ENCODE results near the gene PIK3R5. TPM values are rescaled to one million over a fixed set of nuclear protein-coding genes. Genes with fewer than 3 reads are reported as not detected.

The PIK3R5 gene
- total RNA-seq, 1 donor from 2014 or later = 0.30 TPM

GRCh38 chr17:8830141-8830540, 135.4 kb downstream of the PIK3R5 start:
- Histone ChIP-seq H3K9ac (ENCODE audit: low read length) (no peak overlapping the region), H3K27me3 (ENCODE audit: insufficient read depth, low read length) (peaks cover 2% of the 10 kb centered on the region), H3K4me2 (ENCODE audit: low read length) (no peak overlapping the region), H2AFZ (ENCODE audit: low read depth, low read length) (no peak overlapping the region), H3K9me3 (ENCODE audit: insufficient read depth, low read depth, low read length) (no peaks in the 10 kb centered on the region), H3K4me1 (ENCODE audit: insufficient read depth, low read length) (no peaks in the 10 kb centered on the region), H3K4me3 (ENCODE audit: insufficient read depth, low read depth, low read length) (no peak overlapping the region), H3K36me3 (ENCODE audit: insufficient read depth, low read length) (no peaks in the 10 kb centered on the region), H4K20me1 (ENCODE audit: insufficient read depth, low read length) (no peaks in the 10 kb centered on the region), H3K79me2 (ENCODE audit: insufficient read depth, low read length) (no peaks in the 10 kb centered on the region), H3K27ac (ENCODE audit: low read depth, low read length) (no peak overlapping the region)
- H3K4me1 Mint-ChIP-seq (ENCODE audit: low read depth, unreplicated experiment) = no peaks in the 10 kb centered on the region
- DNase-seq (ENCODE audit: low read depth) (no peak), FAIRE-seq (no peak)
- no peak overlapping the region for H3K4me3 Mint-ChIP-seq (ENCODE audit: unreplicated experiment)
- TF ChIP-seq EZH2 (IDR thresholded peaks at IDR 0.05; ENCODE audit: insufficient read depth, low read length) (no peak), CTCF (IDR thresholded peaks at IDR 0.05; ENCODE audit: insufficient read depth, low read depth, low read length) (no peak)
- H3K36me3 Mint-ChIP-seq (ENCODE audit: low read depth, unreplicated experiment) = no peaks in the 10 kb centered on the region
- H3K9me3 Mint-ChIP-seq (ENCODE audit: unreplicated experiment) = peaks cover 5% of the 10 kb centered on the region
- H3K27ac Mint-ChIP-seq (ENCODE audit: unreplicated experiment) = no peak overlapping the region
- peaks cover 6% of the 10 kb centered on the region for H3K27me3 Mint-ChIP-seq (ENCODE audit: low read depth, unreplicated experiment)

- Histone ChIP-seq H3K27ac (ENCODE audit: low read depth, low read length) (no peak overlapping the region), H3K27me3 (ENCODE audit: insufficient read depth, low read length) (peaks cover 2% of the 10 kb centered on the region), H3K9ac (ENCODE audit: low read length) (no peak overlapping the region), H4K20me1 (ENCODE audit: insufficient read depth, low read length) (no peaks in the 10 kb centered on the region), H3K79me2 (ENCODE audit: insufficient read depth, low read length) (no peaks in the 10 kb centered on the region), H3K4me2 (ENCODE audit: low read length) (no peak overlapping the region), H2AFZ (ENCODE audit: low read depth, low read length) (no peak overlapping the region), H3K4me3 (ENCODE audit: insufficient read depth, low read depth, low read length) (no peak overlapping the region), H3K4me1 (ENCODE audit: insufficient read depth, low read length) (no peaks in the 10 kb centered on the region), H3K36me3 (ENCODE audit: insufficient read depth, low read length) (no peaks in the 10 kb centered on the region), H3K9me3 (ENCODE audit: insufficient read depth, low read depth, low read length) (peaks cover 2% of the 10 kb centered on the region)
- peaks cover 3% of the 10 kb centered on the region for H3K27me3 Mint-ChIP-seq (ENCODE audit: low read depth, unreplicated experiment)
- H3K4me1 Mint-ChIP-seq (ENCODE audit: low read depth, unreplicated experiment) = no peaks in the 10 kb centered on the region
- no peak for DNase-seq (ENCODE audit: low read depth)
- no peak for FAIRE-seq
- no peak overlapping the region for H3K4me3 Mint-ChIP-seq (ENCODE audit: unreplicated experiment)
- no peaks in the 10 kb centered on the region for H3K36me3 Mint-ChIP-seq (ENCODE audit: low read depth, unreplicated experiment)
- TF ChIP-seq CTCF (IDR thresholded peaks at IDR 0.05; ENCODE audit: insufficient read depth, low read depth, low read length) (no peak), EZH2 (IDR thresholded peaks at IDR 0.05; ENCODE audit: insufficient read depth, low read length) (no peak)
- H3K27ac Mint-ChIP-seq (ENCODE audit: unreplicated experiment) = no peak overlapping the region
- peaks cover 5% of the 10 kb centered on the region for H3K9me3 Mint-ChIP-seq (ENCODE audit: unreplicated experiment)
Observed at GRCh38 chr17:8829036-8829941, 136.2 kb downstream of the PIK3R5 start.

Other genes with a start within 250 kb of the PIK3R5 start
- gene CCDC42, start 220.9 kb downstream of the PIK3R5 start, total RNA-seq = not detected in 2 replicates
- not detected in 2 replicates for gene SPDYE4, start 207.2 kb downstream of the PIK3R5 start, total RNA-seq
- gene MFSD6L, start 166.3 kb downstream of the PIK3R5 start, total RNA-seq = 0.12 TPM in 1 of 2 replicates, not detected in the other
- not detected in 2 replicates for gene PIK3R6, start 98.0 kb downstream of the PIK3R5 start, total RNA-seq
- 8.6 and 9.8 TPM in 2 replicates for gene NTN1, start 55.8 kb upstream of the PIK3R5 start, total RNA-seq

Measured in astrocyte (in vitro differentiated cells and primary cell).